Measurements from ENCODE around the gene SMYD3. TPM values are rescaled to one million over a fixed set of nuclear protein-coding genes. Genes with fewer than 3 reads are reported as not detected.

Gene SMYD3
- total and polyA plus RNA-seq, 9 of the 15 experiments (the other 6 are each of a cell fraction or from before 2014, with no cell fraction given): 128 to 440 (median 197) TPM

GRCh38 chr1:245986404-245987218 lies 520.5 kb downstream of the SMYD3 start (continued):
- TF ChIP-seq MEIS2 (IDR thresholded peaks at IDR 0.05; ENCODE audit: partially characterized antibody) (peak; percentile 83), NFE2 (IDR thresholded peaks at IDR 0.05; ENCODE audit: low read depth) (peak; percentile 59; the same call in 1 of the 2 replicates), FOXP4 (CRISPR knock-in tag; IDR thresholded peaks at IDR 0.05; ENCODE audit: borderline replicate concordance) (no peak), DPF2 (IDR thresholded peaks at IDR 0.05) (peak; percentile 90), MAFK (IDR thresholded peaks at IDR 0.05; ENCODE audit: low read length) (peak; percentile 51; the same call in 1 of the 2 replicates), C11orf30 (IDR thresholded peaks at IDR 0.05; ENCODE audit: low read depth) (peak; percentile 40; the same call in 1 of the 2 replicates), CTBP1 (IDR thresholded peaks at IDR 0.05; ENCODE audit: borderline replicate concordance) (peak; percentile 47; the same call in 1 of the 2 replicates), TCF3 (CRISPR knock-in tag; IDR thresholded peaks at IDR 0.05) (0 out of 2 replicates have a peak, but pooled peaks have one; percentile 15), ZBTB43 (CRISPR knock-in tag; IDR thresholded peaks at IDR 0.05) (no peak), ATF7 (IDR thresholded peaks at IDR 0.05) (peak; percentile 70; the same call in 1 of the 2 replicates), ZNF740 (CRISPR knock-in tag; IDR thresholded peaks at IDR 0.05) (no peak), ZNF740 (tag; IDR thresholded peaks at IDR 0.05) (0 out of 4 replicates have a peak, but pooled peaks of 1 of the 2 experiments have one; percentile 23), FOS (IDR thresholded peaks at IDR 0.05; ENCODE audit: extremely low read depth, insufficient read length) (peak; percentile 45), FOXA3 (CRISPR knock-in tag; conservative IDR thresholded peaks at IDR 0.05 in 1 of 2, IDR thresholded peaks at IDR 0.05 in 1 of 2) (0 out of 4 replicates have a peak, but pooled peaks of 1 of the 2 experiments have one; percentile 4), ZNF639 (CRISPR knock-in tag; conservative IDR thresholded peaks at IDR 0.05 in 1 of 2, IDR thresholded peaks at IDR 0.05 in 1 of 2) (0 out of 4 replicates have a peak, but pooled peaks of 1 of the 2 experiments have one; percentile 8), HDGF (IDR thresholded peaks at IDR 0.05) (peak; percentile 22; the same call in 1 of the 2 replicates), HMBOX1 (IDR thresholded peaks at IDR 0.05) (peak; percentile 25; the same call in 1 of the 2 replicates), MNT (conservative IDR thresholded peaks at IDR 0.05) (peak; percentile 49 to 83; a peak in 2 of 4 replicates)

All from K562 (cell line).